ENCODE measurements around the gene NBPF12. TPM values are rescaled to one million over a fixed set of nuclear protein-coding genes. Genes with fewer than 3 reads are reported as not detected.
"Not testable (repeated sequence)": the region's sequence is repeated elsewhere in the genome, so short reads cannot be mapped to it uniquely, and the experiment has no call there.

The NBPF12 gene
- total RNA-seq, 5 donors from 2014 or later (not counting 1 experiment from before 2014, with no cell fraction given), result 23.8 to 29.4 (median 24.4) TPM

DNA sequence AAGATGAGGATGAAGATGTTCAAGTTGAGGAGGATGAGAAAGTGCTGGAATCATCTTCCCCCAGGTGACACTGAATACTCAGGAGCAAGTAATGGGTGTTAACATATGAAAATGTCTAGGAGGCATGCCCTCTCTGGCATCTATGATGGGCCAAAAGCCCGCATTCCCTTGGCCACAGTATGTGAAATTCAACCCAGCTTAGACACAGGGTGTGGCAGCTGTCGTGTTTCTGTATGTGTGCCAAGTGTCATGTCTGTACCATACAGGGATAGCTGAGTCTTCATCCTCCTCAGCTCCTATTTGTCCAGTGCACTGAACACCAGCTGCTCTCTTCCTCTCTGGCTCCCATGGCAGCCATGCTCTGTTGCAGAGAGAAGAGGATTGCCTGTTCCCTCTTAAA lies 32.5 kb downstream of the NBPF12 start:
- H3K27ac Mint-ChIP-seq; ATAC-seq (replicated peaks in 1 of 4); H3K4me1 Mint-ChIP-seq; POLR2A ChIA-PET; H3K4me1 ChIP-seq (ENCODE audit: control insufficient read depth in 1 of 2, extremely low read depth in 1 of 2, insufficient read depth in 2 of 2, low read length in 2 of 2); CTCF ChIA-PET; H3K9me3 Mint-ChIP-seq; H3K9me3 ChIP-seq; H3K27me3 Mint-ChIP-seq; DNase-seq; H3K36me3 ChIP-seq (ENCODE audit: control insufficient read depth in 2 of 2, extremely low read depth in 1 of 2, insufficient read depth in 1 of 2, low read length in 1 of 2); H3K4me3 Mint-ChIP-seq; H3K27ac ChIP-seq (ENCODE audit: low read length); H3K4me3 ChIP-seq (ENCODE audit: control insufficient read depth in 1 of 2, extremely low read depth in 1 of 2, low read length in 1 of 2); H3K27me3 ChIP-seq (replicated peaks in 1 of 2; ENCODE audit: control insufficient read depth in 2 of 2, extremely low read depth in 1 of 2, insufficient read depth in 2 of 2, low read length in 1 of 2): not testable (repeated sequence)
- H3K36me3 Mint-ChIP-seq, result peaks cover 15% of the 10 kb centered on the region
- WGBS (ENCODE audit: insufficient coverage), result no CpG with 5 or more reads among the region's 2 CpGs

GRCh38 chr1:146972681-146973080 lies 34.6 kb downstream of the NBPF12 start:
- H3K27me3 ChIP-seq (replicated peaks in 1 of 2; ENCODE audit: control insufficient read depth in 2 of 2, extremely low read depth in 1 of 2, insufficient read depth in 2 of 2, low read length in 1 of 2); H3K4me3 ChIP-seq (ENCODE audit: control insufficient read depth in 1 of 2, extremely low read depth in 1 of 2, low read length in 1 of 2); H3K4me1 Mint-ChIP-seq; H3K27me3 Mint-ChIP-seq; ATAC-seq (replicated peaks in 1 of 4); H3K4me3 Mint-ChIP-seq; DNase-seq; H3K4me1 ChIP-seq (ENCODE audit: control insufficient read depth in 1 of 2, extremely low read depth in 1 of 2, insufficient read depth in 2 of 2, low read length in 2 of 2); H3K36me3 ChIP-seq (ENCODE audit: control insufficient read depth in 2 of 2, extremely low read depth in 1 of 2, insufficient read depth in 1 of 2, low read length in 1 of 2); POLR2A ChIA-PET; H3K9me3 ChIP-seq; H3K27ac ChIP-seq (ENCODE audit: low read length); H3K27ac Mint-ChIP-seq; CTCF ChIA-PET; H3K9me3 Mint-ChIP-seq: not testable (repeated sequence)
- H3K36me3 Mint-ChIP-seq, result peaks cover 15% of the 10 kb centered on the region
- WGBS (ENCODE audit: insufficient coverage), result no CpG with 5 or more reads among the region's 5 CpGs

DNA sequence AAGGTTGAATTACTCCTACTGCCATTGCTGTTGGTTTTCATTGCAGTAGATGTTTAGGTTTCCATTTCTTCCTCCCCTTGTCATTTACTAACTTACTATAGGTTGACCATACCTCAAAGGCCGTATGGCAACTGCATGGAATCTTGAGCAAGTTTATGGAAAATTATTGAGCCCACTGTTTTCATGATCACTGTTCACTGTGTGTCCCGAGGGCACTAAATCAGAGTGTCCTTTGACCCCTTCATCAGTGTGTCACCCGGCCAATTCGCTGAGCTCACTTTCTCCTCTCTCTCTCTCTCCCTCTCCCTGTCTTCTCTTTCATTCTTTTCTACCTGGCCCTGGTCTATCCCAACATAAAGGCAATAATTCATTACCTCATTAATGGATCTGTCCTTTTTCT lies 47.7 kb downstream of the NBPF12 start:
- H3K36me3 Mint-ChIP-seq, result peaks cover 15% of the 10 kb centered on the region
- H3K9me3 ChIP-seq; DNase-seq; H3K4me3 Mint-ChIP-seq; H3K4me3 ChIP-seq (ENCODE audit: control insufficient read depth in 1 of 2, extremely low read depth in 1 of 2, low read length in 1 of 2); H3K27ac ChIP-seq (ENCODE audit: low read length); H3K36me3 ChIP-seq (ENCODE audit: control insufficient read depth in 2 of 2, extremely low read depth in 1 of 2, insufficient read depth in 1 of 2, low read length in 1 of 2); H3K27me3 ChIP-seq (replicated peaks in 1 of 2; ENCODE audit: control insufficient read depth in 2 of 2, extremely low read depth in 1 of 2, insufficient read depth in 2 of 2, low read length in 1 of 2); CTCF ChIA-PET; H3K9me3 Mint-ChIP-seq; POLR2A ChIA-PET; ATAC-seq (replicated peaks in 1 of 4); H3K27ac Mint-ChIP-seq; H3K27me3 Mint-ChIP-seq; H3K4me1 Mint-ChIP-seq; H3K4me1 ChIP-seq (ENCODE audit: control insufficient read depth in 1 of 2, extremely low read depth in 1 of 2, insufficient read depth in 2 of 2, low read length in 2 of 2): not testable (repeated sequence)
- 100% methylated on average over 1 of the region's 4 CpGs for WGBS (ENCODE audit: insufficient coverage)

GRCh38 chr1:146986450-146986849 lies 48.3 kb downstream of the NBPF12 start:
- POLR2A ChIA-PET; CTCF ChIA-PET; H3K4me1 ChIP-seq (ENCODE audit: control insufficient read depth in 1 of 2, extremely low read depth in 1 of 2, insufficient read depth in 2 of 2, low read length in 2 of 2); H3K4me3 Mint-ChIP-seq; H3K4me3 ChIP-seq (ENCODE audit: control insufficient read depth in 1 of 2, extremely low read depth in 1 of 2, low read length in 1 of 2); H3K36me3 ChIP-seq (ENCODE audit: control insufficient read depth in 2 of 2, extremely low read depth in 1 of 2, insufficient read depth in 1 of 2, low read length in 1 of 2); H3K9me3 ChIP-seq; H3K4me1 Mint-ChIP-seq; ATAC-seq (replicated peaks in 1 of 4); H3K27me3 ChIP-seq (replicated peaks in 1 of 2; ENCODE audit: control insufficient read depth in 2 of 2, extremely low read depth in 1 of 2, insufficient read depth in 2 of 2, low read length in 1 of 2); H3K27ac ChIP-seq (ENCODE audit: low read length); H3K9me3 Mint-ChIP-seq; DNase-seq; H3K27ac Mint-ChIP-seq; H3K27me3 Mint-ChIP-seq: not testable (repeated sequence)
- no CpG with 5 or more reads among the region's 4 CpGs for WGBS (ENCODE audit: insufficient coverage)
- peaks cover 13% of the 10 kb centered on the region for H3K36me3 Mint-ChIP-seq

DNA sequence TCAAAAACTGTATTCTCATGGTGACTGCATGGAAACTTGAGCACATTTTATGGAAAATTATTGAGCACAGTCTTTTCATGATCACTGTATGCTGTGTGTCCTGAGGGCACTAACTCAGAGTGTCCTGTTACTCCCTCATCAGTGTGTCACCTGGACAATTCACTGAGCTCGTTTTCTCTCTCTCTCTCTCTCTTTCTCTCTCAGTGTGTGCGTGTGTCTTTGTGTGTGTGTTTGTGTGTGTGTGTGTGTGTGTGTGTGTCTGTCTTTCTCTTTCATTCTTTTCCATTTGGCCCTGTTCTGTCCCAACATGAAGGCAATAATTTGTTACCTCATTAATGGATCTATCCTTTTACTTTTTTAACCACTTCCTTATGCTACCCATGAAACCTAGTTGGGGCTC lies 49.4 kb downstream of the NBPF12 start:
- H3K36me3 ChIP-seq (ENCODE audit: control insufficient read depth in 2 of 2, extremely low read depth in 1 of 2, insufficient read depth in 1 of 2, low read length in 1 of 2); CTCF ChIA-PET; H3K4me3 Mint-ChIP-seq; H3K27ac ChIP-seq (ENCODE audit: low read length); DNase-seq; H3K9me3 Mint-ChIP-seq; POLR2A ChIA-PET; H3K27me3 Mint-ChIP-seq; H3K4me3 ChIP-seq (ENCODE audit: control insufficient read depth in 1 of 2, extremely low read depth in 1 of 2, low read length in 1 of 2); ATAC-seq (replicated peaks in 1 of 4); H3K27ac Mint-ChIP-seq; H3K4me1 Mint-ChIP-seq; H3K27me3 ChIP-seq (replicated peaks in 1 of 2; ENCODE audit: control insufficient read depth in 2 of 2, extremely low read depth in 1 of 2, insufficient read depth in 2 of 2, low read length in 1 of 2); H3K4me1 ChIP-seq (ENCODE audit: control insufficient read depth in 1 of 2, extremely low read depth in 1 of 2, insufficient read depth in 2 of 2, low read length in 2 of 2); H3K9me3 ChIP-seq: not testable (repeated sequence)
- WGBS (ENCODE audit: insufficient coverage), result no CpG with 5 or more reads among the region's 2 CpGs
- H3K36me3 Mint-ChIP-seq, result peaks cover 12% of the 10 kb centered on the region

- H3K4me1 Mint-ChIP-seq; H3K36me3 ChIP-seq (ENCODE audit: control insufficient read depth in 2 of 2, extremely low read depth in 1 of 2, insufficient read depth in 1 of 2, low read length in 1 of 2); H3K4me3 Mint-ChIP-seq; H3K27ac ChIP-seq (ENCODE audit: low read length); H3K9me3 ChIP-seq; CTCF ChIA-PET; ATAC-seq (replicated peaks in 1 of 4); H3K27me3 ChIP-seq (replicated peaks in 1 of 2; ENCODE audit: control insufficient read depth in 2 of 2, extremely low read depth in 1 of 2, insufficient read depth in 2 of 2, low read length in 1 of 2); H3K27me3 Mint-ChIP-seq; H3K4me1 ChIP-seq (ENCODE audit: control insufficient read depth in 1 of 2, extremely low read depth in 1 of 2, insufficient read depth in 2 of 2, low read length in 2 of 2); POLR2A ChIA-PET; H3K27ac Mint-ChIP-seq; H3K9me3 Mint-ChIP-seq; H3K4me3 ChIP-seq (ENCODE audit: control insufficient read depth in 1 of 2, extremely low read depth in 1 of 2, low read length in 1 of 2): not testable (repeated sequence)
- DNase-seq, result peak in 1 of 35 experiments; percentile 26
- WGBS (ENCODE audit: insufficient coverage), result 100% methylated on average over 1 of the region's 3 CpGs
- H3K36me3 Mint-ChIP-seq, result peaks cover 17% of the 10 kb centered on the region
Measured at GRCh38 chr1:146989455-146989854, 51.3 kb downstream of the NBPF12 start.

DNA sequence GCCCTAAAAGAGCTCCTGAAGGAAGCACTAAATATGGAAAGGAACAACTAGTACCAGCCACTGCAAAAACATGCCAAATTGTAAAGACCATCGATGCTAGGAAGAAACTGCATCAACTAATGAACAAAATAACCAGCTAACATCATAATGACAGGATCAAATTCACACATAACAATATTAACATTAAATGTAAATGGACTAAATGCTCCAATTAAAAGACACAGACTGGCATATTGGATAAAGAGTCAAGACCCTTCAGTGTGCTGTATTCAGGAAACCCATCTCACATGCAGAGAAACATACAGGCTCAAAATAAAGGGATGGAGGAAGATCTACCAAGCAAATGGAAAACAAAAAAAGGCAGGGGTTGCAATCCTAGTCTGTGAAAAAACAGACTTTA lies 70.4 kb downstream of the NBPF12 start:
- H3K4me1 Mint-ChIP-seq; H3K27ac ChIP-seq (ENCODE audit: low read length); DNase-seq; H3K27me3 ChIP-seq (replicated peaks in 1 of 2; ENCODE audit: control insufficient read depth in 2 of 2, extremely low read depth in 1 of 2, insufficient read depth in 2 of 2, low read length in 1 of 2); H3K4me1 ChIP-seq (ENCODE audit: control insufficient read depth in 1 of 2, extremely low read depth in 1 of 2, insufficient read depth in 2 of 2, low read length in 2 of 2); H3K27ac Mint-ChIP-seq; ATAC-seq (replicated peaks in 1 of 4); H3K36me3 Mint-ChIP-seq; CTCF ChIA-PET; H3K9me3 ChIP-seq; POLR2A ChIA-PET; H3K4me3 ChIP-seq (ENCODE audit: control insufficient read depth in 1 of 2, extremely low read depth in 1 of 2, low read length in 1 of 2); H3K4me3 Mint-ChIP-seq; H3K36me3 ChIP-seq (ENCODE audit: control insufficient read depth in 2 of 2, extremely low read depth in 1 of 2, insufficient read depth in 1 of 2, low read length in 1 of 2): not testable (repeated sequence)
- peaks cover 3 to 19% (median 16%) of the 10 kb centered on the region in 3 donors for H3K9me3 Mint-ChIP-seq
- H3K27me3 Mint-ChIP-seq, result peaks cover 9 to 16% of the 10 kb centered on the region in 2 donors
- no CpG with 5 or more reads among the region's 1 CpG for WGBS (ENCODE audit: insufficient coverage)

Data from T-cell (primary cell).